NCI-H226 (cell line): ENCODE data around the gene ACSM2B.
"Not testable (repeated sequence)": the region's sequence is repeated elsewhere in the genome, so short reads cannot be mapped to it uniquely, and the experiment has no call there.

ENCODE experiments used
- DNase-seq: peaks from one replicate; pipeline ENCODE4 v3.0.0-alpha.2; 2015

The ACSM2B gene

DNA sequence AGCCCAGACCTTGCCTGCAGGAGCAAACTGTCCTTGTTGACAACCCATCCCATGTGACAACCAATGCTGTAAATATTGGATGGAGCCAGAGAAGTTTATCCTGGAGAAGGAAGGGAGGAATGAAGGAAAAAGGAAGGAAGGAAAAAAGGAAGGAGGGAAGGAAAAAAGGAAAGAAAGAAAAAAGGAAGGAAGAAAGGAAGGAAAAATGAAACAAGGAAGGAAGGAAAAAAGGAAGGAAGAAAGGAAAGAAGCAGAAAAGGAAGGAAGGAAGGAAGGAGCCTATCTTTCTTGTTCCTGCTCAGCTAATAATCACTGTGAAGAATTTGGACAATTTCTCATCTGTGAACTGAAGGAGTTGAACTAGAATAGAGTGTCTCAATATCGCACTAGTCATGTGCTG is 56.1 kb downstream of the ACSM2B start:
- no peak for DNase-seq

DNA sequence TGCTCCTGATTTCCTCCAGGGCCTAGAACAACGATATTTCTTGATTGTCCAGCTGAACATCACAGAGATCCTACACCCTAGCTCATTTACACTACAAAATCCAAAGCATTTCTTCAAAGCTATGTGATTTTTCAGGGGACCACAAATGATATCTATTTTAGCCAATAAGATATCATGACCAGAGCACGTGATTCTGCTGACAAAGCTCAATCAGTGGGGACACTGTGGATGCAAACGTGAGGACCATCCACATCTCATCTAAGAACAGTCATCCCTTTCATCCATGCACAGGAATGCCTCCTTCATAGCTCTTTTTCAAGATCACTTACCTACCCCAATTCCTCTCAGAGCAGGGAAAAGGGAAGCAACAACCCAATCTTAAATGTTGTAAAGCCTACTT is 56.9 kb downstream of the ACSM2B start:
- no peak for DNase-seq

DNA sequence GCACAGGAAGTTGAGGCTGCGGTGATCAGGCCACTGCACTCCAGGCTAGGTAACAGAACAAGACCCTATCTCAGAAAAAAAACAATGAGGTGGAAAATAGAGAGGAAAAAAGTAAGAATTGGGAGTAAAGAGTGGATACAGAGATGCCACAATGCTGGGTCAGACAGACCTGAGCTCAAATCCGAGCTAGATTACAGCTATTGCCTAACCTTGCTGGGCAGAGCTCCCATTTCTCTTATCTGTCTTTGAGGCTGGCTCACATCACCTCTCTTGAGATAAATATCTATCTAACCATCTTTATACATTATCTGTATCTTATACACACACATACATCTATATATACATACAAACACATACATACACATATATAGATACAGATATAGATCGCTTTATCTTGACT is 59.0 kb downstream of the ACSM2B start:
- DNase-seq: no peak

DNA sequence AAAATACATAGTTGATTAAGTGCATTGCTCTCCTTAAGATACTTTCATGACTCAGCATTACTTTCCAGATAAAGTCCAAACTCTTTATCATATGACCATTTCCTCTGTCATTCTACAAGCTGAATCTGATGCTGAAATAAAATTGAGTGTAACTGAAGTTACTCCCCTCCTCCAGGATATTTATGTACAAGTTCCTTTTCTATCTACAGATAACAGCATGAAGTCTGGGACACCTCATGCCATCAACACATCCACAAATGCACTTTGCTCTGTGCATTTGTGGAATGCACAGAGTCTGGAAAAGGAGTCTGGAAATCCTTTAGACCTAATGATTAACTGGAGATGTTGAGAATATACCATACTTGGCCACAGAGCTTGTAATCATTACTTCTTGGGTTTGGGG is 60.5 kb downstream of the ACSM2B start:
- no peak for DNase-seq

DNA sequence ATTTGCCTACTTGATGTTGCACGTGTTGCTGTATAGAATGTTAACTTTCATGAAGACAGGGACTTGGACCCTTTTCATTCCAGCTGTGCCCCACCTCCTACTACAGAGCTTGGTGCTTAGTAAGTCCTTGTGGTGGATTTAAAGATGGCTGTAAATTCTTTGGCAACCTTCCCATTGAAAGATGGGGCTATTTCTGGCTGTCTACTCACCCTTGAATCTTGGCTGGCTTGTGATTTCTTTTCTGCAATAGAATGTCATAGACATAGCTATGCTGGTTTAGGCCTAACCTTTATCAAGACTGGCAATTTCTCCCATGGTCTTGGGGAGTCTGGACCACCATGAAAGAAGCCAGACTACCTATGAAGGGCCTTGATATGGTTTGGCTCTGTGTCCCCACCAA is 65.8 kb downstream of the ACSM2B start:
- DNase-seq: no peak

DNA sequence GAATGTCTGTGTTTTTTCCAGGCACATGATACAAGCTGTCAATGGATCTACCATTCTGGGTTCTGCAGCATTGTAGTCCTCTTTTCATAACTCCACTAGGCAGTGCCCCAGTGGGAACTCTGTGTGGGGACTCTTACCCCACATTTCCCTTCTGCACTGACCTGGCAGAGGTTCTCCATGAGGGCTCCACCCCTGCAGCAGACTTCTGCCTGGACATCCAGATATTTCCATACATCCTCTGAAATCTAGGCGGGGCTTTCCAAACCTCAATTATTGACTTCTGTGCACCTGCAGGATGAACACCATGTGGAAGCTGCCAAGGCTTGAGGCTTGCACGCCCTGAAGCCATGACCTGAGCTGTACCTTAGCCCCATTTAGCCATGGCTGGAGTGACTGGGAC is 68.9 kb downstream of the ACSM2B start:
- no peak for DNase-seq

DNA sequence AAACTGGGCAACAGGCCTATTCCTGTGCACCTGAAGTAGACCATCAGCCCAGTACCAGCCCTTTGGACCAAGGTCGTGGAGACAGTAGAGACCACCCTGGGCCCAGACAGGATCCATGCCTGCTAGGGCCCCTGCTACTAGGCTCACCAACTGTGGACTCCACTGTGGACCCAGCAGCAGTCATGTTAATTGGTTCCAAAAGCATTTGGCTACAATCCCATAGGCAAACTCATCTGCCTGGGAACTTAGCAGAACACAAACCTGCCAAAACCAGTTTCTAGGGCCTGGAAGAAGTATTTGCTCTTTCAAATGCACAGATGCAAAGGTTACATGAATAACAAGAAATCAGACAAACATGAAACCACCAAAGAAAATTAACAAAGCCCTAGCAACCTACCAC is 71.7 kb downstream of the ACSM2B start:
- DNase-seq: no peak

DNA sequence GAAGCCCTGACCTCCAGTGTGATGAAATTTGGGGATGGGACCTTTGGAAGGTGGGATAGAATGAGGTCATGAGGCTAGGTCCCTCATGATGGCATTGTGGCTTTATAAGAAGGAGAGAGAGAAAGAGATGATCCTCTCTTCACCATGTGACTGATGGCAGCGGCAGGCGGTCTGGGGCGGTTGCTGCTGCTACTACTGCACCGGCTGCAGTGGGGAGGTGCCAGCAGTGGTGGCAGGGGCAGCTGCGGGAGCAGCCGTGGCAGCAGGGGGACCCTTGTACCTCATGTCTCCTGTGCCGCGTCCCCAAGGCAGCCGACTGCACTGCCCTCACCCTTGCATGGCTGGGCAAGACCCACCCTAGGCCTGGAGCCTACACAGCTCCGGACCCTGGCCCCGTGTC is 84.7 kb downstream of the ACSM2B start:
- DNase-seq: not testable (repeated sequence)

DNA sequence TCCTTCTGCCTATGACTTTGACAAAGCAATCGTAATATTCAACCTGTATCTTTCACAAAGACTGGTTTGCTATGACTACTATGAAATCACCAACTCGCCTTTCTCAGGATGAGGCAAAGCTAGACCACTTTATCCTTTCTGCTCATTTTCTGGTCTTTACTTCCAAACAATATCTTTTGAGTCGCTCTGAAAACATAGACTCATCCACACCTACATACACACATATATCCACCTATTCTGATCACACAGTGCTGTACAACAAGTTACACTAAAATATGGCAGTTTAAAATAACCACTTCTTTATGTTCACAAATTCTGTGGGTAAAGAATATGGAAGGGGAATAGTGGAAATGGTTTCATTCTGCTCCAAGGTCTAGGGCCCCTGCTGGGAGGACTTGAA is 85.2 kb downstream of the ACSM2B start:
- not testable (repeated sequence) for DNase-seq
